HCT116 (cell line): ENCODE results near the gene THAP8. TPM values are rescaled to one million over a fixed set of nuclear protein-coding genes. Genes with fewer than 3 reads are reported as not detected.
"Not testable (repeated sequence)": the region's sequence is repeated elsewhere in the genome, so short reads cannot be mapped to it uniquely, and the experiment has no call there.

Experiments used
- ATAC-seq: fragments of 200-7000 bp; cut with Tn5 transposase; 2 replicates; pipeline ENCODE4 v1.9.1; 2020; ENCODE audit warnings: mild to moderate bottlenecking, moderate library complexity
- BruUV-seq: library from RNA; stranded (reverse); fragments of 400-500 nt; replicated peaks from 2 replicates; lab custom pipeline; 2021; lab: Mats Ljungman, UMichigan
- CTCF ChIA-PET: fragments of 300-600 bp; sonication (Branson Sonifier 250); formaldehyde crosslinking; loops from one replicate; lab custom pipeline; 2021; ENCODE audit warnings: antibody characterized with exemption; lab: Charles Lee
- POLR2A ChIA-PET: fragments of 300-600, 350-600 bp; sonication (Branson Sonifier 250); formaldehyde crosslinking; loops from one replicate; lab custom pipeline; 2021; ENCODE audit warnings: antibody characterized with exemption; lab: Charles Lee
- RAD21 ChIA-PET, 2 experiments: fragments of 300-600 bp; sonication (Branson Sonifier 250); formaldehyde crosslinking; loops; one replicate each; lab custom pipeline; 2023; ENCODE audit warnings: low total read pairs in 2 of 2; ENCODE audit not compliant: uncharacterized antibody in 2 of 2, unreplicated experiment in 2 of 2, low non-redundant PET in 1 of 2; lab: Charles Lee
- DNase-seq: peaks from one replicate; pipeline ENCODE4 v3.0.0-alpha.2; 2010; ENCODE audit warnings: low read depth, low spot score
- H2AFZ ChIP-seq: fragments of 200-600 bp; shearing (Covaris generic), sonication (generic); 2 replicates; pipeline ENCODE4 v1.6.1; 2017; ENCODE audit warnings: low read depth, mixed run types, mixed read lengths, antibody characterized with exemption, low read length; ENCODE audit not compliant: poor library complexity, severe bottlenecking
- H3K27ac ChIP-seq: 2 replicates; pipeline ENCODE4 v1.5.1; 2012; ENCODE audit warnings: low read depth, low read length
- H3K27me3 ChIP-seq: fragments of 200-600 bp; sonication (generic); 2 replicates; pipeline ENCODE4 v1.6.1; 2016; ENCODE audit warnings: mixed run types, low read length, mixed read lengths; ENCODE audit not compliant: insufficient read depth
- H3K36me3 ChIP-seq, 2 experiments: fragments of 200-500 bp in 1 of 2; fragments of 200-600 bp in 1 of 2; sonication (Bioruptor generic) in 1 of 2; sonication (generic) in 1 of 2; 2 replicates each; pipeline versions ENCODE4 v1.5.1 to v1.6.1; 2014 to 2016; ENCODE audit warnings: low read length in 2 of 2, inconsistent platforms in 1 of 2, mixed read lengths in 1 of 2, mixed run types in 1 of 2; ENCODE audit not compliant: insufficient read depth in 2 of 2, control insufficient read depth in 1 of 2
- H3K4me1 ChIP-seq, 2 experiments: fragments of 200-600 bp in 1 of 2; sonication (generic) in 1 of 2; 2 replicates each; pipeline versions ENCODE4 v1.5.1 to v1.6.1; 2012 to 2017; ENCODE audit warnings: low read length in 2 of 2, inconsistent platforms in 1 of 2, mild to moderate bottlenecking in 1 of 2, mixed read lengths in 1 of 2, mixed run types in 1 of 2, moderate library complexity in 1 of 2; ENCODE audit not compliant: insufficient read depth in 2 of 2, control insufficient read depth in 1 of 2
- H3K4me2 ChIP-seq: fragments of 200-600 bp; sonication (generic); 2 replicates; pipeline ENCODE4 v1.6.1; 2017; ENCODE audit warnings: mixed run types, low read length, mixed read lengths
- H3K4me3 ChIP-seq, 2 experiments: fragments of 200-600 bp in 1 of 2; sonication (generic) in 1 of 2; replicated peaks in 1 of 2; 2 replicates each; pipeline ENCODE4 v1.5.1; 2011 to 2016; ENCODE audit warnings: low read length in 2 of 2, control low read depth in 1 of 2, low read depth in 1 of 2, mild to moderate bottlenecking in 1 of 2, mixed read lengths in 1 of 2, mixed run types in 1 of 2
- H3K79me2 ChIP-seq: fragments of 200-600 bp; sonication (generic); 2 replicates; pipeline ENCODE4 v1.6.1; 2017; ENCODE audit warnings: mild to moderate bottlenecking, mixed run types, low read length, moderate library complexity, mixed read lengths; ENCODE audit not compliant: insufficient read depth
- H3K9ac ChIP-seq: fragments of 200-600 bp; sonication (generic); 2 replicates; pipeline ENCODE4 v1.6.1; 2016; ENCODE audit warnings: low read length, mixed read lengths
- H3K9me2 ChIP-seq: fragments of 200-600 bp; sonication (generic), shearing (Covaris generic); 2 replicates; pipeline ENCODE4 v1.6.1; 2017; ENCODE audit warnings: mixed run types, mild to moderate bottlenecking, moderate library complexity; ENCODE audit not compliant: insufficient read depth
- H3K9me3 ChIP-seq, 2 experiments: fragments of 200-500 bp in 1 of 2; fragments of 200-600 bp in 1 of 2; sonication (Bioruptor generic) in 1 of 2; sonication (generic) in 1 of 2; 2 replicates each; pipeline ENCODE4 v1.6.1; 2014 to 2017; ENCODE audit warnings: low read length in 2 of 2, mixed read lengths in 2 of 2, inconsistent platforms in 1 of 2, low read depth in 1 of 2, mild to moderate bottlenecking in 1 of 2, mixed run types in 1 of 2, moderate library complexity in 1 of 2; ENCODE audit not compliant: control insufficient read depth in 1 of 2, insufficient read depth in 1 of 2
- H4K20me1 ChIP-seq: fragments of 200-600 bp; sonication (generic), shearing (Covaris generic); 2 replicates; pipeline ENCODE4 v1.6.1; 2017; ENCODE audit warnings: mixed run types, mild to moderate bottlenecking, moderate library complexity; ENCODE audit not compliant: insufficient read depth
- ELF1 ChIP-seq: IDR thresholded peaks from 2 replicates; pipeline ENCODE4 v1.6.1; 2012; ENCODE audit warnings: low read depth, borderline replicate concordance
- EZH2phosphoT487 ChIP-seq: fragments of 200-600 bp; IDR thresholded peaks from 2 replicates; pipeline ENCODE4 v1.6.1; 2018; ENCODE audit warnings: antibody characterized with exemption, borderline replicate concordance
- POLR2A ChIP-seq: IDR thresholded peaks from 2 replicates; pipeline ENCODE4 v1.7.0; 2011; ENCODE audit warnings: borderline replicate concordance; ENCODE audit not compliant: insufficient read depth, insufficient read length; ENCODE audit errors: extremely low read depth
- intact Hi-C: fragments of 100-400 bp; cut with micrococcal nuclease; formaldehyde crosslinking; loops from 2 replicates; pipeline ENCODE4 v1.10.0; 2022
- total RNA-seq: library from RNA; stranded (reverse); gene quantifications from one replicate; pipeline ENCODE4 v1.2.1, GENCODE V29; 2021; ENCODE audit not compliant: unreplicated experiment

The THAP8 gene
- total RNA-seq, 1 experiment from 2014 or later: 1.7 TPM

GRCh38 chr19:36072081-36072480, 18.0 kb upstream of the THAP8 start:
- BruUV-seq: no TSS peak
- no peaks in the 10 kb centered on the region for H3K9me3 ChIP-seq
- peaks cover 13% of the 10 kb centered on the region; the same call in 1 of the 2 replicates for H4K20me1 ChIP-seq
- no peaks in the 10 kb centered on the region; the same call in 1 of the 2 replicates for H3K79me2 ChIP-seq
- H3K4me2 ChIP-seq: no peak overlapping the region
- H3K9me2 ChIP-seq: no peaks in the 10 kb centered on the region
- H3K36me3 ChIP-seq: peaks cover 9 to 34% of the 10 kb centered on the region in 2 experiments
- H3K4me3 ChIP-seq: no peak overlapping the region
- intact Hi-C loops: loop anchor here (5.0 kb wide), 1 partner anchor 45 kb away; the partner anchor contains the start of gene TBCB
- no peak overlapping the region for H3K9ac ChIP-seq
- ATAC-seq: no peak
- TF ChIP-seq POLR2A (no peak), EZH2phosphoT487 (no peak), ELF1 (no peak)
- CTCF ChIA-PET: no interaction called here
- peaks cover 14 to 17% of the 10 kb centered on the region in 2 experiments for H3K4me1 ChIP-seq
- H3K27ac ChIP-seq: no peak overlapping the region
- POLR2A ChIA-PET: no interaction called here
- no peaks in the 10 kb centered on the region for H3K27me3 ChIP-seq
- no peak for DNase-seq
- H2AFZ ChIP-seq: no peak overlapping the region
- RAD21 ChIA-PET: no interaction called here

GRCh38 chr19:36068810-36069499, 14.9 kb upstream of the THAP8 start:
- H3K9ac ChIP-seq, H3K4me2 ChIP-seq, BruUV-seq, H2AFZ ChIP-seq, H3K79me2 ChIP-seq, CTCF ChIA-PET, RAD21 ChIA-PET, H3K27me3 ChIP-seq, DNase-seq, H3K27ac ChIP-seq, H3K4me3 ChIP-seq, H3K9me3 ChIP-seq, POLR2A ChIA-PET, ATAC-seq, H3K9me2 ChIP-seq: not testable (repeated sequence)
- Histone ChIP-seq H3K36me3 (peaks cover 11 to 50% of the 10 kb centered on the region in 2 experiments), H4K20me1 (peaks cover 13% of the 10 kb centered on the region; the same call in 1 of the 2 replicates), H3K4me1 (peaks cover 14 to 17% of the 10 kb centered on the region in 2 experiments)
- intact Hi-C loops: loop anchor here (10.0 kb wide), 1 partner anchor 1046 kb away; no protein-coding TSS in a partner anchor
